ENCODE data around the gene FARP1.

FARP1 gene

DNA sequence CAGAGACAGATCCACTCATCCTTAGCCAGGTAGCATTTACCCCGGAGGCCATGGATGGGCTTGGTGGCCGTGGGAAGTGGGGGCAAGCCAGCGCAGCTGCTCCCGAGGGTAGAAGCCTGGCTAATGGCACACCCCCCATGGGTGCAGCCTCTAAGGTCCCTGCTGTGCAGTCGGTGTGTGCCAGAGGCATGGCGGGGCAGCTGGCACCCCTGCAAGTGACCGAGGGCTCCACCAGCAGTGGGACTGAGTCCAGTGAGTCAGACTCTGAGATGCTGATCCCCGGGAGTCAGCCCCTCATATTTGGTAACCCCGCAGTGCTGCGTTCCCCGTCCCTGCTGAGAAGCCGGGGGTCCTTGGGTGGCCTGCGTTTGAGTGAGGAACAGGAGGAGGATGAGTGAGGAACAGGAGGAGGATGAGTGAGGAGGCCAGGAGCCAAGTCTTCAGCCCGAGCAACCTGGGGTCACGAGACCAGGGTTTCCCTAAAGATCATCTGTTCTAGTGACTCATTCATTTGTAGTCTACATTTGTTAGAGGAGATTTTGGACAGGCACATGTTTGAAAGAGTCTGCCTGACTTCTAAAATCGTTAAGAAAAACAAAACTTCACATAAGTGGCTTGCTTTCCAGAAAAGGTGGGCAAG is 253.3 kb downstream of the FARP1 start:
- no peak for TF ChIP-seq TAF1 (IDR thresholded peaks at IDR 0.05; ENCODE audit: borderline replicate concordance, insufficient read depth, low read length)
- TF ChIP-seq SIN3A (IDR thresholded peaks at IDR 0.05; ENCODE audit: borderline replicate concordance, insufficient read depth, low read length) = no peak
- no peak for TF ChIP-seq FOXP2 (optimal IDR thresholded peaks at IDR 0.05; ENCODE audit: borderline replicate concordance, extremely low read depth, extremely low read length, insufficient read depth)
- TF ChIP-seq, protein P1, sequence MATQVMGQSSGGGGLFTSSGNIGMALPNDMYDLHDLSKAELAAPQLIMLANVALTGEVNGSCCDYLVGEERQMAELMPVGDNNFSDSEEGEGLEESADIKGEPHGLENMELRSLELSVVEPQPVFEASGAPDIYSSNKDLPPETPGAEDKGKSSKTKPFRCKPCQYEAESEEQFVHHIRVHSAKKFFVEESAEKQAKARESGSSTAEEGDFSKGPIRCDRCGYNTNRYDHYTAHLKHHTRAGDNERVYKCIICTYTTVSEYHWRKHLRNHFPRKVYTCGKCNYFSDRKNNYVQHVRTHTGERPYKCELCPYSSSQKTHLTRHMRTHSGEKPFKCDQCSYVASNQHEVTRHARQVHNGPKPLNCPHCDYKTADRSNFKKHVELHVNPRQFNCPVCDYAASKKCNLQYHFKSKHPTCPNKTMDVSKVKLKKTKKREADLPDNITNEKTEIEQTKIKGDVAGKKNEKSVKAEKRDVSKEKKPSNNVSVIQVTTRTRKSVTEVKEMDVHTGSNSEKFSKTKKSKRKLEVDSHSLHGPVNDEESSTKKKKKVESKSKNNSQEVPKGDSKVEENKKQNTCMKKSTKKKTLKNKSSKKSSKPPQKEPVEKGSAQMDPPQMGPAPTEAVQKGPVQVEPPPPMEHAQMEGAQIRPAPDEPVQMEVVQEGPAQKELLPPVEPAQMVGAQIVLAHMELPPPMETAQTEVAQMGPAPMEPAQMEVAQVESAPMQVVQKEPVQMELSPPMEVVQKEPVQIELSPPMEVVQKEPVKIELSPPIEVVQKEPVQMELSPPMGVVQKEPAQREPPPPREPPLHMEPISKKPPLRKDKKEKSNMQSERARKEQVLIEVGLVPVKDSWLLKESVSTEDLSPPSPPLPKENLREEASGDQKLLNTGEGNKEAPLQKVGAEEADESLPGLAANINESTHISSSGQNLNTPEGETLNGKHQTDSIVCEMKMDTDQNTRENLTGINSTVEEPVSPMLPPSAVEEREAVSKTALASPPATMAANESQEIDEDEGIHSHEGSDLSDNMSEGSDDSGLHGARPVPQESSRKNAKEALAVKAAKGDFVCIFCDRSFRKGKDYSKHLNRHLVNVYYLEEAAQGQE (IDR thresholded peaks at IDR 0.05; ENCODE audit: insufficient read depth in 1 of 2, low read depth in 2 of 2, low read length in 2 of 2) = no peak
- no peak for TF ChIP-seq POLR2AphosphoS5 (IDR thresholded peaks at IDR 0.05; ENCODE audit: low read depth, low read length)

DNA sequence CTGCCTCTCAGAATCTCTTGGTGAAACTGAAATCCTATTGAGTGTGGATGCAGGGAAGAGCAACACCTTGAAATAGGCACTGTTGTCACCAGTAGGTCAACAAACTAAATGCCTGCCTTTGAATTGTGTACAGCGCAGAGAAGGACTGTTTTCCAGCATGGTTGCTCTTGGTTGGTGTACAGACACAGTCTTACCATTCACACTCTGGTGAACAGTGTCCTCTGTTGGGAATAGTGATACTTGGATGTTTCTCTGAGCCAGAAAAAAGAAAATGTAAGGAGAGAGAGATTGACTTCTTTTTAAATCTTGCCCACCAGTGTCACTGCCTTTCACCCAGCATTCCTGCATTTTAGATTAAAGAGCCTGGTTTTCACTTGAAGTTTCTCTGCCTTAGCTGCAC is 254.3 kb downstream of the FARP1 start:
- TF ChIP-seq SIN3A (IDR thresholded peaks at IDR 0.05; ENCODE audit: borderline replicate concordance, insufficient read depth, low read length) (no peak), TAF1 (IDR thresholded peaks at IDR 0.05; ENCODE audit: borderline replicate concordance, insufficient read depth, low read length) (no peak), FOXP2 (optimal IDR thresholded peaks at IDR 0.05; ENCODE audit: borderline replicate concordance, extremely low read depth, extremely low read length, insufficient read depth) (no peak), POLR2AphosphoS5 (IDR thresholded peaks at IDR 0.05; ENCODE audit: low read depth, low read length) (no peak)
- TF ChIP-seq, protein P1 (IDR thresholded peaks at IDR 0.05; ENCODE audit: insufficient read depth in 1 of 2, low read depth in 2 of 2, low read length in 2 of 2) = no peak

DNA sequence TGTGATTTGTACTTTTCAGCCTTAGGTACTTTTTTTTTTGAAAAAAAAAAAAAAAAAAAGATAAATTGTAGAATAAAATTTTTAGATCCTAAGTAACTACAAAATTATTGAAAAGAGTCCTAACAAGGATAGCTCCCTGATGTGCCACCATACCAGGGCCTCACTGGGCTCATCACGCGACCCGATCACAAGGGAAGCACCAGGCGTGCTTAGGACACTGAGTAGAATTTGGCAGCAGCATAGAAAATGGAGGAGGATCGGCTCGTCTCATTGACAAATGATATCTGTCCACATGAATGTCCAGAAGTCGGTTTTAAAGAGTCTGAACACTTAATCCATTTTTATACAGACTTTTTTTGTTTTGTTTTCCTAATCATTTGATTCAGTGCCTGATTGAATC is 255.0 kb downstream of the FARP1 start:
- TF ChIP-seq POLR2AphosphoS5 (IDR thresholded peaks at IDR 0.05; ENCODE audit: low read depth, low read length) = no peak
- no peak for TF ChIP-seq TAF1 (IDR thresholded peaks at IDR 0.05; ENCODE audit: borderline replicate concordance, insufficient read depth, low read length)
- TF ChIP-seq FOXP2 (optimal IDR thresholded peaks at IDR 0.05; ENCODE audit: borderline replicate concordance, extremely low read depth, extremely low read length, insufficient read depth) = no peak
- TF ChIP-seq, protein P1 (IDR thresholded peaks at IDR 0.05; ENCODE audit: insufficient read depth in 1 of 2, low read depth in 2 of 2, low read length in 2 of 2) = no peak
- TF ChIP-seq SIN3A (IDR thresholded peaks at IDR 0.05; ENCODE audit: borderline replicate concordance, insufficient read depth, low read length) = no peak

DNA sequence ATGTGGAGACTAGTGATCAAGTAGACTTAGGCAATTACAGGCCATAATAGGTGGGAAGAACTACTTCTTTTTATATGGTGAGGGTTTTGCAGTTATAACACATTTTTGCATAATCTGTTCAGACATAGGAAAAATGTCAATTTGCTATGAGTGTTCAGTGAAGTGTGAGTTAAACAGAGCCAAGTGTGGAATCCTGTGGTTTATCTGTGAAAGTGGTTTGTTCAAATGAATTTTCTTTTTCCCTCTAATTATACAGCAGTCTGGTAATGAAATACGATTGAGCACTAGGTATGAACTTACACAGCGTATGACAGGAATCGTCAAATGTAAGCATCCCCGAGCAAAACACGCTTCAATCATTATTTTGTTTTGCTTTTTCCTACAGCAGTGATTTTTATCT is 255.7 kb downstream of the FARP1 start:
- TF ChIP-seq POLR2AphosphoS5 (IDR thresholded peaks at IDR 0.05; ENCODE audit: low read depth, low read length) = no peak
- no peak for TF ChIP-seq FOXP2 (optimal IDR thresholded peaks at IDR 0.05; ENCODE audit: borderline replicate concordance, extremely low read depth, extremely low read length, insufficient read depth)
- TF ChIP-seq, protein P1 (IDR thresholded peaks at IDR 0.05; ENCODE audit: insufficient read depth in 1 of 2, low read depth in 2 of 2, low read length in 2 of 2) = no peak
- no peak for TF ChIP-seq SIN3A (IDR thresholded peaks at IDR 0.05; ENCODE audit: borderline replicate concordance, insufficient read depth, low read length)
- no peak for TF ChIP-seq TAF1 (IDR thresholded peaks at IDR 0.05; ENCODE audit: borderline replicate concordance, insufficient read depth, low read length)

Data from PFSK-1 (cell line).